NCI-H128 (cell line): ENCODE results near the gene PYURF.

Experiments used
- DNase-seq: peaks from one replicate; lab custom pipeline; 2025; ENCODE audit not compliant: unreplicated experiment; lab: John Stamatoyannopoulos, UW

The PYURF gene

DNA sequence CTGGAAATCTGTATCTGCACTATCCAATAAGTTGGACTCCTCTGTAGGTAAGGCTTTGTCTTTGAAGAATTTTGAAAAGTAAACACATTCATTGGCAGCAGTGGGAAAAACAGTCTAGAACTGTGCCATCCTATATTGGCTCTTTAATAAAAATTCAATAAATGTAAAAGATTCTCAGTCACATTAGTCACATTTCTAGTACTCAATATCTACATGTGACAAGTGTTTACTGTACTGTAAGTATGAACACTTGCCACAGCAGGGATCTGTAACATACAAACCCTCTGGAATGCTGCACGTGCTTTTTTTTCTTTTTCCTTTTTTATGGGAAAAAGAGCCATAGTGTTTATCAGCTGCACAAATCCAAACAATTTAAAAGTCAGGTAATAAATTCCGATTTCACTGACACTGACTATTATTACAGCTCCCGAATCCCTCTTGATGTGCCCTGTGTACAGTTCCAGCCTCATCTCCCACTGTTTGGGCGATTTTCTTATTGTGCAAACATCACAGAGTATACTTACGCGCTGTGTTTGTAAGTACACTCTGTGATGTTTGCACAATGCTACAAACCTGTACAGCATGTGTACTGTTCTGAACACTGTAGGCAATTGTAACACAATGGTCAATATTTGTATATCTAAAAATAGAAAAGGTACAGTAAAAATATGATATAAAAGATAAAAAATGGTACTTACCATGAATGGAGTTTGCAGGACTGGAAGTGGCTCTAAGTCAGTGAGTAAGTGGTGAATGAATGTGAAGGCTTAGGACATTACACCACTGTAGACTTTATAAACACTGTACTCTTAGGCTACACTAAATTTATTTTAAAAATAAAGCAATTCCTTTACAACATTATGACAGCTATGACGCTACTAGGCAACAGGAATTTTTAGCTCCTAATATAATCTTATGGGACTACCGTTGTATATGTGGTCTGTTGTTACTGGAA lies 8.7 kb downstream of the PYURF start:
- no peak for DNase-seq

DNA sequence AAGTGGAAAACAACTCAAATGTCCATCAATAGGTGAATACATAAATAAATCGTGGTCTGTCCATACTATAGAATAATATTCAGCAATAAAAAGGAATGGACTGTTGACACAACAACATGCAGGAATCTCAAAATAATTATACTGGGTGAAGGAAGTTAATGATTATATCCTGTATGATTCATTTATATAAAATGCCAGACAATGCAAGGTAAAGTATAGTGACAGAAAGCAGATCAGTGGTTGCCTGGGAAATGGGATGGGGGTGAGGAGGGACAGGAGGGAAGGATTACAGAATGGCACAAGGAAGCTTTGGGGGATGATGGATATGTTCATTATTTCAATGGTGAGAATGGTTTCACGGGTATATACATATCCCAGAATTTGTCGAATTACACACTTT lies 12.3 kb downstream of the PYURF start:
- DNase-seq = no peak

DNA sequence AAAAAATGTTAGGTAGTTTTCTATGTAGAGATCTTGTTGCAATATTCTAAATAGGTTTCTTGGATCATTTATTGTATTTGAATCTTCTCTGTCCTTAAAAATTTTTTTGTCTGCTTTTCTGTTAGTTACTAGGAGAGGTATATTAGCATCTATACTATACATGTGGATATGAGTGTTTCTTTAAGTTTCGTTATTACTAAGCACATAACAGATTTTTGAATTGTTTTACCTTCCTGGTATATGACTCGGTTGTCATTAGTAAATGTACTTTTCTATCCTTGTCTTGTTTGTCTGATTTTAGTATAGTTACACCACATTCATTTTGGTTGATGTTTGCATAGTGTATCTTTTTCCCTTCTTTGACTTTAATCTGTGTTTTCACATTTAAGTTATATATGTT lies 20.2 kb downstream of the PYURF start:
- DNase-seq = no peak

DNA sequence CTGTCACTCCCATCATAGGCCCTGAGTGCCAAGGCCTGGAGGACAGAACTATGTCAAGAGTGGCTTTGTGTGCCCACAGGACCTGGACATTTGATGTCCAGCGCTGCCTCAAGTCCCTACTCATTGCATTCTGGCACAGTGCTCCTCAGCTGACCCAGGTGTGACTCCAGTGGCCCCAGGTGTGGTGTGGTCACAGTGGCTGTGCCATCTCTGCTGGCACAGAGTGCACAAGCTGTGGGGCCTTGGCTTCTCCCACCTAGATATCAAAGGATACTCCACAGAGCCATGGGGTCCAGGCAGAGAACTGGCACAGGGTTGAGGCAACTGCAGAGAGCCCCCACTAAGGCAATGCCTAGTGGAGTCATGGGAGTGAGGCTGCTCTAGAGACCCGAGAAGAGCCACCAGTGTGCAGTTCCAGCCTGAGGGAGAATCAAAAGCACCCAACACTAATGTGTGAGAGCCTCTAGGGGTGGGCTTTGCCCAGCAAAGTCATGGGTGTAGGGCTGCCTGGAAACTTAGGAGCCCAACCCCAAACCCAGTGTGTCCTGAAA lies 25.6 kb downstream of the PYURF start:
- DNase-seq = no peak

DNA sequence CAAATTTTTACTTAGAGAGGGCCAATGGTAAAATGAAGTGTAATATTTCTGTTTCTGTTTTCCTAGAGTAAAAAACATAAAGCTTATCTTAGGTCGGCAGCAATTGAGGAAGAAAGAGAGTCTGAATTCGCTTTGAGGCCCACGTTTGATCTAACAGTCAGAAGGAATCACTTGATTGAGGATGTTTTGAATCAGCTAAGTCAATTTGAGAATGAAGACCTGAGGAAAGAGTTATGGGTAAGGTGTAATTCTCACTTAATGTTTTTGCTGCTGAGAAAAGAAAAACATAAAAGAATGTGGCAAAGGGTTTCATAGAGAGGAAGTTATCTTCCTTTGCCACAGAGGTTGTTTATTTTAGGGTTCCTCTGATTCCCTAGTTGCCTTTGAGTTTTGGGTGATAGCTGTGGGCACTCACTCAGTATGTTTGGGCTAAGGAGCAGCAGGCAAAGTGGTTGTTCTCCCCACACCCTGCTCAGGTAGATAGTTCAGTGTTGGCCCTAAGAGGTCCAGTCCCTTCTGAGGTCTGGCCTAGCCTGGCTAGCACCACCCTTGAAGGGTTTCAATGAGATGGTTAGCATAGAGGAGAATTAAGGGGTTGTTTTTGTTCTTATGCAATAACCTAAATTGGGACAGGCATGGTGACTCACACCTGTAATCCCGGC lies 34.3 kb downstream of the PYURF start:
- DNase-seq = no peak

DNA sequence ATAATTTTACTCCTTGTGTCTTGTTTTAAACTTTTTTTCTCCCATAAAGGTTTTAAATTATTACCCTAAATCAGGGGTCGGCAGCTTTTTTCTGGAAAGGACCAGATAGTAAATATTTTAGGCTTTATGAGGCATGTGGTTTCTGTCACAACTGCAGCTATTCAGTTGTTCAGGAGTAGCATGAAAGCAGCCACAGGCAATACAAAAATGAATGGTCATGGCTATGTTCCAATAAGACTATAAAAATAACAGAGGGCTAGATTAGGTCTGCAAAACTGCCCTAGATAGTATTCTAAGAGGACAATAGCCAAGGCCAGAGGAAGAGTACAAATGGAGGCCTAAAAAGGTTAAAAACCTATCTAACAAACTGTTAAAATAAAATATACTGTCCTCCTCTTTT lies 42.0 kb downstream of the PYURF start:
- DNase-seq = no peak

DNA sequence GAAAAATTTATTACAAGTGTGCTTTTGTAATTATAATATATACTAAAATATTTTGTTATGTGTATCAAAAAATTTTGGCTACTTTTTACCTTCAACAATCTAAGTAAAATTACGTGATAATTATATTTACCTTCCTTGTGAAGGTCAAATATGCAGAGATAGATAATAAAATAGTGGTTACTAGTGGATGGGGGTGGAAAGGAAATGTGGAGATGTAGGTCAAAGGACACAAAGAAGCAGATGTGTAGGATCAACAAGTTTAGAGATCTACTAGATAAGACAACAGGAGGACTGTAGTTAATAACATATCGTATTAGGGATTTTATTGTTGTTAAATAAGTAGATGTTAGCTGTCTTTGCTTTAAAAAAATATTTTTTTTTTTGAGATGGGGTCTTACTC lies 45.3 kb downstream of the PYURF start:
- no peak for DNase-seq

DNA sequence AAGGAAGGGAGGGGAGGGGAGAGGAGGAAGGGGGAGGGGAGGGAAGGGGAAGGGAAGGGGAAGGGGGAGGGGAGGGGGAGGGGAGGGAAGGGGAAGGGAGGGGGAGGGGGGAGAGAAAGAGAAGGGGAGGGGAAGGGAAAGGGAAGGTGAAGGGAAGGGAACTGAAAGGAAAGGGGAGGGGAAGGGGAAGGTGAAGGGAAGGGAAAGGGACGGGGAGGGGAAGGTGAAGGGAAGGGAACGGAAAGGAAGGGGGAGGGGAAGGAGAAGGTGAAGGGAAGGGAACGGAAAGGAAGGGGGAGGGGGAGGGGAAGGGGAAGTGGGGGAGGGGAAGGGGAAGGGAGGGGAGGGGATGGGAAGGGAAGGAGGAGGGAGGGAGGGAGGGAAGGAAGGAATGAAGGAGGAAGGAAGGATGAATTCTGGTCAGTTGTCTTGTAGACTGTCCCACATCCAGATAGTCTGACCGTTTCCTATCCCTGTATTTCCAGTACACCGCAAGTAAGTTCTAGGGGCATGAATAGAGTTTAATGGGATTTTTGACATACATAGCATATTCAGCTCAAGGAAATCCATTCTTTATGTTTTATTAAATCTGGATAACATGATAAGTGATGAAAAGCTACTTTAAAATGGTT lies 46.2 kb downstream of the PYURF start:
- no peak for DNase-seq
